Measurements from ENCODE around the gene TUBA3D. TPM values are rescaled to one million over a fixed set of nuclear protein-coding genes. Genes with fewer than 3 reads are reported as not detected.
"Not testable (repeated sequence)": the region's sequence is repeated elsewhere in the genome, so short reads cannot be mapped to it uniquely, and the experiment has no call there.

TUBA3D gene
- total RNA-seq: not detected
- not detected for polyA plus RNA-seq
- total RNA-seq: not detected

- CTCF ChIA-PET: no interaction called here
- DNase-seq (no peak), ATAC-seq (no peak)
- Histone ChIP-seq H3K4me1 (ENCODE audit: control insufficient read depth in 2 of 2, insufficient read depth in 2 of 2, low read length in 2 of 2) (no peaks in the 10 kb centered on the region), H3K4me3 (ENCODE audit: low read length) (no peak within 1 kb of the TSS), H3K9me3 (ENCODE audit: control insufficient read depth in 2 of 3, low read length in 3 of 3) (no peaks in the 10 kb centered on the region), H3K27ac (ENCODE audit: low read depth, low read length) (no peak within 1 kb of the TSS), H3K36me3 (ENCODE audit: control insufficient read depth in 2 of 3, insufficient read depth in 3 of 3, low read length in 3 of 3) (no peaks in the 10 kb centered on the region), H3K27me3 (ENCODE audit: control insufficient read depth in 2 of 2, insufficient read depth in 2 of 2, low read length in 2 of 2) (no peaks in the 10 kb centered on the region)
- Mint-ChIP-seq H3K4me1 (no peaks in the 10 kb centered on the region), H3K27ac (no peak within 1 kb of the TSS), H3K36me3 (peaks cover 0 to 10% (median 0%) of the 10 kb centered on the region in 5 donors), H3K27me3 (no peaks in the 10 kb centered on the region), H3K9me3 (peaks cover 0 to 4% (median 0%) of the 10 kb centered on the region in 11 donors), H3K4me3 (no peak within 1 kb of the TSS)
- POLR2A ChIA-PET: no interaction called here
- intact Hi-C loops (cut with micrococcal nuclease): no loop called here
Observed at GRCh38 chr2:131475831-131476230, at the start of gene TUBA3D. Gene TUBA3D, plus strand, starts transcription at chr2:131476119. Its CDS starts 81 bp downstream, at chr2:131476200.

GRCh38 chr2:131426727-131427126 is 49.2 kb upstream of the TUBA3D start:
- Mint-ChIP-seq H3K36me3 (peaks cover 0 to 3% (median 0%) of the 10 kb centered on the region in 5 donors), H3K27me3 (peaks cover 73 to 87% (median 75%) of the 10 kb centered on the region in 5 donors), H3K27ac (peak overlapping the region in 1 of 9 donors; percentile 11), H3K9me3 (no peaks in the 10 kb centered on the region), H3K4me3 (peak overlapping the region in 2 of 10 donors; percentile 26 to 59), H3K4me1 (peaks cover 0 to 12% (median 9%) of the 10 kb centered on the region in 7 donors)
- DNase-seq (no peak), ATAC-seq (no peak)
- CTCF ChIA-PET: no interaction called here
- Histone ChIP-seq H3K9me3 (ENCODE audit: control insufficient read depth in 2 of 3, low read length in 3 of 3) (no peaks in the 10 kb centered on the region), H3K36me3 (ENCODE audit: control insufficient read depth in 2 of 3, insufficient read depth in 3 of 3, low read length in 3 of 3) (no peaks in the 10 kb centered on the region), H3K27me3 (ENCODE audit: control insufficient read depth in 2 of 2, insufficient read depth in 2 of 2, low read length in 2 of 2) (peaks cover 3 to 5% of the 10 kb centered on the region in 2 donors), H3K4me3 (ENCODE audit: low read length) (no peak overlapping the region), H3K4me1 (ENCODE audit: control insufficient read depth in 2 of 2, insufficient read depth in 2 of 2, low read length in 2 of 2) (no peaks in the 10 kb centered on the region), H3K27ac (ENCODE audit: low read depth, low read length) (no peak overlapping the region)
- intact Hi-C loops (cut with micrococcal nuclease): no loop called here
- POLR2A ChIA-PET: no interaction called here

- Mint-ChIP-seq H3K9me3 (no peaks in the 10 kb centered on the region), H3K36me3 (peaks cover 0 to 2% (median 0%) of the 10 kb centered on the region in 5 donors), H3K4me1 (peaks cover 0 to 3% (median 2%) of the 10 kb centered on the region in 7 donors), H3K27ac (no peak overlapping the region), H3K27me3 (peaks cover 49 to 70% (median 66%) of the 10 kb centered on the region in 5 donors), H3K4me3 (no peak overlapping the region)
- H3K4me1 ChIP-seq (ENCODE audit: control insufficient read depth in 2 of 2, insufficient read depth in 2 of 2, low read length in 2 of 2): no peaks in the 10 kb centered on the region
- peaks cover 0 to 5% of the 10 kb centered on the region in 2 donors for H3K27me3 ChIP-seq (ENCODE audit: control insufficient read depth in 2 of 2, insufficient read depth in 2 of 2, low read length in 2 of 2)
- POLR2A ChIA-PET: no interaction called here
- CTCF ChIA-PET: no interaction called here
- H3K9me3 ChIP-seq (ENCODE audit: control insufficient read depth in 2 of 3, low read length in 3 of 3): no peaks in the 10 kb centered on the region
- DNase-seq (no peak), ATAC-seq (no peak)
- H3K36me3 ChIP-seq (ENCODE audit: control insufficient read depth in 2 of 3, insufficient read depth in 3 of 3, low read length in 3 of 3): no peaks in the 10 kb centered on the region
- H3K4me3 ChIP-seq (ENCODE audit: low read length): no peak overlapping the region
- intact Hi-C loops (cut with micrococcal nuclease): no loop called here
- no peak overlapping the region for H3K27ac ChIP-seq (ENCODE audit: low read depth, low read length)
Observed at GRCh38 chr2:131431336-131431735, 44.6 kb upstream of the TUBA3D start.

- DNase-seq; H3K9me3 ChIP-seq (ENCODE audit: control insufficient read depth in 2 of 3, low read length in 3 of 3); H3K27ac ChIP-seq (ENCODE audit: low read depth, low read length); H3K4me1 ChIP-seq (ENCODE audit: control insufficient read depth in 2 of 2, insufficient read depth in 2 of 2, low read length in 2 of 2); H3K27ac Mint-ChIP-seq; H3K27me3 ChIP-seq (ENCODE audit: control insufficient read depth in 2 of 2, insufficient read depth in 2 of 2, low read length in 2 of 2); H3K4me3 ChIP-seq (ENCODE audit: low read length); H3K9me3 Mint-ChIP-seq; H3K36me3 ChIP-seq (ENCODE audit: control insufficient read depth in 2 of 3, insufficient read depth in 3 of 3, low read length in 3 of 3); H3K4me3 Mint-ChIP-seq; intact Hi-C loops (cut with micrococcal nuclease); POLR2A ChIA-PET; CTCF ChIA-PET; H3K4me1 Mint-ChIP-seq; ATAC-seq; H3K36me3 Mint-ChIP-seq: not testable (repeated sequence)
- H3K27me3 Mint-ChIP-seq: peaks cover 0 to 14% (median 12%) of the 10 kb centered on the region in 5 donors
Observed at GRCh38 chr2:131440742-131441468, 35.0 kb upstream of the TUBA3D start.

- H3K9me3 ChIP-seq (ENCODE audit: control insufficient read depth in 2 of 3, low read length in 3 of 3); H3K27me3 ChIP-seq (ENCODE audit: control insufficient read depth in 2 of 2, insufficient read depth in 2 of 2, low read length in 2 of 2); H3K4me3 ChIP-seq (ENCODE audit: low read length); ATAC-seq; H3K4me3 Mint-ChIP-seq; DNase-seq; intact Hi-C loops (cut with micrococcal nuclease); H3K4me1 Mint-ChIP-seq; H3K27ac ChIP-seq (ENCODE audit: low read depth, low read length); H3K9me3 Mint-ChIP-seq; H3K4me1 ChIP-seq (ENCODE audit: control insufficient read depth in 2 of 2, insufficient read depth in 2 of 2, low read length in 2 of 2); CTCF ChIA-PET; H3K27ac Mint-ChIP-seq; POLR2A ChIA-PET; H3K36me3 Mint-ChIP-seq; H3K36me3 ChIP-seq (ENCODE audit: control insufficient read depth in 2 of 3, insufficient read depth in 3 of 3, low read length in 3 of 3): not testable (repeated sequence)
- H3K27me3 Mint-ChIP-seq: peaks cover 5 to 25% (median 8%) of the 10 kb centered on the region in 5 donors
Observed at GRCh38 chr2:131444736-131445514, 31.0 kb upstream of the TUBA3D start.

GRCh38 chr2:131445515-131445797 is 30.5 kb upstream of the TUBA3D start:
- ATAC-seq; H3K36me3 ChIP-seq (ENCODE audit: control insufficient read depth in 2 of 3, insufficient read depth in 3 of 3, low read length in 3 of 3); CTCF ChIA-PET; H3K9me3 Mint-ChIP-seq; H3K4me3 Mint-ChIP-seq; DNase-seq; H3K4me1 ChIP-seq (ENCODE audit: control insufficient read depth in 2 of 2, insufficient read depth in 2 of 2, low read length in 2 of 2); H3K27ac ChIP-seq (ENCODE audit: low read depth, low read length); POLR2A ChIA-PET; H3K27ac Mint-ChIP-seq; H3K36me3 Mint-ChIP-seq; intact Hi-C loops (cut with micrococcal nuclease); H3K4me1 Mint-ChIP-seq; H3K4me3 ChIP-seq (ENCODE audit: low read length); H3K9me3 ChIP-seq (ENCODE audit: control insufficient read depth in 2 of 3, low read length in 3 of 3); H3K27me3 ChIP-seq (ENCODE audit: control insufficient read depth in 2 of 2, insufficient read depth in 2 of 2, low read length in 2 of 2): not testable (repeated sequence)
- H3K27me3 Mint-ChIP-seq: peaks cover 4 to 25% (median 10%) of the 10 kb centered on the region in 5 donors

- ChIA-PET POLR2A (no interaction called here), CTCF (no interaction called here)
- H3K36me3 ChIP-seq (ENCODE audit: control insufficient read depth in 2 of 3, insufficient read depth in 3 of 3, low read length in 3 of 3): no peaks in the 10 kb centered on the region
- no peak for DNase-seq
- Mint-ChIP-seq H3K27ac (peak overlapping the region in 1 of 9 donors; percentile 35), H3K4me3 (no peak overlapping the region), H3K9me3 (no peaks in the 10 kb centered on the region), H3K36me3 (peaks cover 0 to 1% (median 0%) of the 10 kb centered on the region in 5 donors), H3K4me1 (peaks cover 0 to 3% (median 0%) of the 10 kb centered on the region in 7 donors), H3K27me3 (peaks cover 0 to 21% (median 10%) of the 10 kb centered on the region in 5 donors)
- ATAC-seq: no peak
- no peaks in the 10 kb centered on the region for H3K9me3 ChIP-seq (ENCODE audit: control insufficient read depth in 2 of 3, low read length in 3 of 3)
- intact Hi-C loops (cut with micrococcal nuclease): no loop called here
- H3K27ac ChIP-seq (ENCODE audit: low read depth, low read length): no peak overlapping the region
- H3K4me1 ChIP-seq (ENCODE audit: control insufficient read depth in 2 of 2, insufficient read depth in 2 of 2, low read length in 2 of 2): no peaks in the 10 kb centered on the region
- H3K4me3 ChIP-seq (ENCODE audit: low read length): no peak overlapping the region
- H3K27me3 ChIP-seq (ENCODE audit: control insufficient read depth in 2 of 2, insufficient read depth in 2 of 2, low read length in 2 of 2): no peaks in the 10 kb centered on the region
Observed at GRCh38 chr2:131445896-131446295, 30.0 kb upstream of the TUBA3D start.

Data from naive thymus-derived CD4-positive, alpha-beta T cell (primary cell).